ENCODE measurements around the gene VAV3. TPM values are rescaled to one million over a fixed set of nuclear protein-coding genes. Genes with fewer than 3 reads are reported as not detected.
"Not testable (repeated sequence)": the region's sequence is repeated elsewhere in the genome, so short reads cannot be mapped to it uniquely, and the experiment has no call there.

VAV3 gene, protein sequence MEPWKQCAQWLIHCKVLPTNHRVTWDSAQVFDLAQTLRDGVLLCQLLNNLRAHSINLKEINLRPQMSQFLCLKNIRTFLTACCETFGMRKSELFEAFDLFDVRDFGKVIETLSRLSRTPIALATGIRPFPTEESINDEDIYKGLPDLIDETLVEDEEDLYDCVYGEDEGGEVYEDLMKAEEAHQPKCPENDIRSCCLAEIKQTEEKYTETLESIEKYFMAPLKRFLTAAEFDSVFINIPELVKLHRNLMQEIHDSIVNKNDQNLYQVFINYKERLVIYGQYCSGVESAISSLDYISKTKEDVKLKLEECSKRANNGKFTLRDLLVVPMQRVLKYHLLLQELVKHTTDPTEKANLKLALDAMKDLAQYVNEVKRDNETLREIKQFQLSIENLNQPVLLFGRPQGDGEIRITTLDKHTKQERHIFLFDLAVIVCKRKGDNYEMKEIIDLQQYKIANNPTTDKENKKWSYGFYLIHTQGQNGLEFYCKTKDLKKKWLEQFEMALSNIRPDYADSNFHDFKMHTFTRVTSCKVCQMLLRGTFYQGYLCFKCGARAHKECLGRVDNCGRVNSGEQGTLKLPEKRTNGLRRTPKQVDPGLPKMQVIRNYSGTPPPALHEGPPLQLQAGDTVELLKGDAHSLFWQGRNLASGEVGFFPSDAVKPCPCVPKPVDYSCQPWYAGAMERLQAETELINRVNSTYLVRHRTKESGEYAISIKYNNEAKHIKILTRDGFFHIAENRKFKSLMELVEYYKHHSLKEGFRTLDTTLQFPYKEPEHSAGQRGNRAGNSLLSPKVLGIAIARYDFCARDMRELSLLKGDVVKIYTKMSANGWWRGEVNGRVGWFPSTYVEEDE
- 1 to 10 TPM; 5.1 to 5.2 TPM for total RNA-seq

DNA sequence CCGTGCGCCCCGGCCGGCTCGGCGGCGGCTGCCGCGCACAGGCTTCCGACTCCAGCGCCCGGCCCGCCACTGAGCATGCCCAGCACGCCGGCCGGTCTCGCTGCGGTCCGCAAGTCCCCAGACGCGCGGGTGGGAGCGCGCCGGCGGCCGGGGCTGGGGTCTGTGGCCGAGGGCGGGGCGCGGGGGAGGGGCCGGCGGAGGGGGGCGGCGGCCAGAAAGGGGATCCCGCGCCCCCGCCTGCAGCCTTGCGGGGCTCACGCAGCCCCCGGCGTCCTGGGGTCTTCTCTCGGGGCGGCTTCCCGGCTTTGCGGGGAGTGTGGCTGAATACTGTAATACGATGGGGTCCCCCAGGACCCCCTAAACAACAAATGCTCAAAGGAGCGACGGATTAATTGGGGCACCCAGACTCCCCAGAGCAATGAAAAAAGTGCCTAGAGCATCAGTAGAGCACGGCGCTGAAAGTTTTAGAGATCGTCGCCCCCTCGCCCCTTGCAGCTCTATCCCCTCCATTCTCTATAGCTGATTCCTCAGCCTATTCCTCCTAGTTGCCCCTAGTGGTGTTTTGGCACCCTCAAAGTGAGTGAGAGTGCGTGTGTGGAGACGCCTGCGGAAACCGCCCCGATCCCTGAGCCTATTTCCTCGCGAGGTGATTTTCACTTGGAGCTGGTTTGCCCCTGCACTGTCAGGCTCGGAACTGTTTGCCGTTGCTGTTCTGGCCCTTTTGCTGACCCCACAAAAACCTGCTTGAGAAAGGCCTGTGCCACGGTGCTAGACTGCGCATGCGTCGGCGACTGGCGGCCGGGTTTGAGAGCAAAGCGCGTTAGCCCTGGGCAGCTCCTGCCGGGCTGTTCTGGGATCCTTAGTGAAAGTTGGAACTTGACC lies at the start of gene VAV3:
Gene VAV3, minus strand, starts transcription at position 71 of the 882 bp plus-strand sequence. CDS start 311 bp downstream, outside the sequence.
- ChIA-PET POLR2A (interaction anchor here (1.1 kb wide), 1 partner anchor 32 kb away, joined by 3 read pairs; no protein-coding TSS in a partner anchor), CTCF (interaction anchor here (0.6 to 1.3 kb wide), 4 partner anchors 29 to 175 kb away, joined by 3 to 5 read pairs (median 3); no protein-coding TSS in a partner anchor)

- CTCF ChIA-PET, result no interaction called here
- POLR2A ChIA-PET, result no interaction called here
Measured at GRCh38 chr1:108012553-108012952, 47.6 kb upstream of the VAV3 start.

DNA sequence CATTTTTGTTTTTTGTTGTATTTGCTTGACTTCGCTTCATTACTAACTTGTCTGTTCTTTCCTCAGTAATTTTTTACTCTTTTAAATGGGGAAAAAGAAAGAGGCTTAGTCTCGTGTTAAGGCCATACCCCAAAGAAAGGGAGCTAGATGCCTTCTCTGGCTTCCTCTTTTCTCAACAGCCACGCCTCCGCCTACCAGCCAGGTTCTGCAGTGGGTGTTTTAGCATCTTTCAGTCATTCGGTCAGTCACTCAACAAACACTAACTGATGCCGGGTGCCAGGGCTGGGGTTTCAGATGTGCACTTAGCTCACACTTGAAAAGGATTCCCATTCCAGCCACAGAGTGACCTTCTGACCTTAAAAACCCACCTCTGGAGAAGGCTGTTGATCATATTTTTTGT lies 46.3 kb upstream of the VAV3 start:
- CTCF ChIA-PET, result no interaction called here
- POLR2A ChIA-PET, result no interaction called here

- CTCF ChIA-PET, result no interaction called here
- POLR2A ChIA-PET, result no interaction called here
Measured at GRCh38 chr1:108010581-108010980, 45.6 kb upstream of the VAV3 start.

DNA sequence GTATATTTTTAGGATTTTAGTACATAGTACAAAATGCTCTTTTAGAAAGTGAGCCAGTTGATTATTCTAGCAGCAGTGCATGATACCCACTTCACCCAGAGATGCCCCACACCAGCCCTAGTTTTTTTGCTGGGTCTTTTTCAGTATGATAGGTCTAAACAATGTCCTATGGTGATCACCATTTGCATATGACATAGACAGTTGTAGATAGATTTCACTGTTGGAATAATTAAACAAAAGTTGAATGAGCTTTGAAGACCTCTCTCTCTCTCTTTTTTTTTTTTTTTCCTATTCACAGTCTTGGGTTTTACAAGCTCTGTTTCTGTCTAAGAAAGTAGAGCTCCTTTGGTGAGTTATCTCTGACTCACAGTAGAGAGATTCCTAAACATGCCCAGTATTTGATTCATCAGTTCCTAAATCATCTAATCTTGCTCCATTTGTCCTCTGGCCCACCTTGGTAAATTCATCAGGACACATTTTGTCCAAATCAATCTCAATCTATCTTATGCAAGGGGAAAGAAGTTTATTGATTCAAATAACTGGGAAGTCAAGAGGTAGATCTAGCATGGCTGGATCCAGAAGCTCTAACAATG lies 44.7 kb upstream of the VAV3 start:
- ChIA-PET POLR2A (no interaction called here), CTCF (no interaction called here)

- ChIA-PET CTCF (no interaction called here), POLR2A (no interaction called here)
Measured at GRCh38 chr1:108007531-108007930, 42.6 kb upstream of the VAV3 start.

DNA sequence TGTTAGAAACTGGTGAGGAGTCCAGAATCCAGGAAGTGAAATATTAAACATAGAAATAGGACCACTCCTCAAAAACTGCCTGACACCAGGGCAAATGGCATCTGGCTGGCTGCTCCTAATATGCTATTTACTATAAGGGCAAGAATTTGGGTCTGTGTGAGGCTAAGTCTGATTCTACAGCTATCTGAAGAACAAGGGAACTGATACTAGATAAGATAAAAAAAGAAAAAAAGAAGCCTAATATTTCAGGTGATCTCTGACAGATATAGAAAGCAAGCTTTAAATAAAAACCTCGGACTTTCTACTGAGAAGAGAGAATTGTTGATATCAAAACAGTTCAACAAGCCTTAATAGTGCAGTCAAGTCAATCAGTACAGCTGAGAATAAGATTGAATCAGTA lies 42.1 kb upstream of the VAV3 start:
- POLR2A ChIA-PET, result no interaction called here
- CTCF ChIA-PET, result no interaction called here

GRCh38 chr1:108004919-108005318 lies 39.9 kb upstream of the VAV3 start:
- CTCF ChIA-PET, result not testable (repeated sequence)

DNA sequence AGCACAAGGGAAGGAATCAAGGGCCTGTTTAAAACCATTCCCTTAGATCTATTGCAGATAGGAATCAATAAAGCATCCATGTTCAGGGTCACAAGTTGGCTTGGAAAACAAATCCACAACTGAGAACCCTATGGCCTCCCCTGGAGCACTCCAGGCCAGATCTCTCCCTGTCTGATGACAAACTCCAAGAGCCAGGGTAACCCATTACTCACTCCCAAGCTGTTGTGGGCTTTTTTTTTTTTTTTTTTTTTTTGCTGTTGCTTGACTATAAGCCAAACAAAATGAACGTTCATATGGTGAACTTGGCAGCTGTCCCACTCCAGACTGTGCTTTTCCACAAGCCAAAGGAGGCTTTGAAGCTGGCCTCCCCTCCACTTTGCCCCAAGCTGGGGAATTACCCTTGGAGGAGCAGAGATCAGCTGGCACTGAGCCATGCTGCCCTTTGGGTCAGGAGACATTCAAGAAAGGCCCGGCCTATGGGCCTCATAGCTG lies 35.7 kb upstream of the VAV3 start:
- CTCF ChIA-PET, result no interaction called here

More at GRCh38 chr1:108004919-108005318, 39.9 kb upstream of the VAV3 start:
- POLR2A ChIA-PET, result not testable (repeated sequence)

DNA sequence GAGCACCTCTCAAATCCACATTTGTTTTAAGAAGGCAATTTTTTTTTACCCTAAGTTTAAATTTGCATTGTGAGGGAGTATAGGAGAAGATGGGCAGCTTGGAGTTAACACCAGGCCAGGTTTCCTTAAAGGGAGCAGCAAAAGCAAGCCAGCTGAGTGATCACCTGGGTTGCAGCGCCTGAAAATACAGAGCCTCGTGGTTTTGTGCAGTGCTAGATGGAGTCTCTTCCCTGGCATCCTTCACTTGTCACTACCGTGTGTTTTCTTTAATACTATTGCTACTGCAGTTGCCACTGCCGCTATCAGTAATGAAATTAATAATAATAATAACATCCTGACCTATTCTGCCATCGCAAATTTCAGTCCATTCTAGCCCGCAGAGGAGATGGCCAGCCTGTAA lies 35.2 kb upstream of the VAV3 start:
- CTCF ChIA-PET, result no interaction called here
- POLR2A ChIA-PET, result no interaction called here

More for the DNA sequence above, 35.7 kb upstream of the VAV3 start:
- POLR2A ChIA-PET, result no interaction called here

GRCh38 chr1:107997866-107998265 lies 32.9 kb upstream of the VAV3 start:
- ChIA-PET CTCF (no interaction called here), POLR2A (no interaction called here)

DNA sequence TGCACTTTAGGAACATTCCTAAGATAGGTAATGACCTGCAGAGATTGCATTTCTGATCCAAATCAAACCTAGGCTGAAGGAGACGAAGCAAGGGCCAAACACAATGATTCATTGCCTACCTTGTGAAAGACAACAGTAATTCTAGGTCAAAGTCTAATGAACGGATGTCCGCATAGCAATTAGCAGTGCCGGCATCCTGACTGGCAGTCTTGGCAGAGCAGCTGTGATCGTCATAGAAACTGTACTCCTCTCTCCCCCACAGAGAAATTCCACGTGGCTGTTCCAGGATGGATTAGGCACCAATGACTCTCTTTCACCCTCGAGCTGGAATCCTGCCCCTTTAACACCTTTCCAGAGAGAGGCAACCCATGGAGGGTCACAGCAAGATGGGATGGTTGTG lies 28.9 kb upstream of the VAV3 start:
- ChIA-PET CTCF (no interaction called here), POLR2A (no interaction called here)

DNA sequence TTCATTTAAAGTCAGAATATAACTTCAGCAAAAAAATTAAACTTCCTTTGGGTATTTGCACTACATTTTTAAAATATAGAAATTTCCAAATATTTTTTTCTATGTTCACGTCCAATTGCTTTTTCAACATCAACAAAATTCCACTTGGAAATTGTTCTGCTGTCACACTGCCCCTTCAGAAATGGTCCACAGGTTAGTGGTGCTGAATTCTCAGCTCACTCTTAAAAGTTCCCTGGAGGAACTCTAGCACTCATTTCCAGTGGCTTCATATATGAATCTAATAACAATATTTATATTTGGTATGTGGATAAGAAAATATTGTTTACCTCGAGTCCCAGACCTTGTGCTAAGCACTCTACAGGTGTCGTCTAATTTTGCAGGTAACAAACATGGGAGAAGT lies 27.4 kb upstream of the VAV3 start:
- ChIA-PET CTCF (no interaction called here), POLR2A (no interaction called here)

GRCh38 chr1:107991371-107992066 lies 26.5 kb upstream of the VAV3 start:
- POLR2A ChIA-PET, result no interaction called here
- CTCF ChIA-PET, result no interaction called here

- CTCF ChIA-PET, result no interaction called here
Measured at GRCh38 chr1:107990606-107991005, 25.6 kb upstream of the VAV3 start.

DNA sequence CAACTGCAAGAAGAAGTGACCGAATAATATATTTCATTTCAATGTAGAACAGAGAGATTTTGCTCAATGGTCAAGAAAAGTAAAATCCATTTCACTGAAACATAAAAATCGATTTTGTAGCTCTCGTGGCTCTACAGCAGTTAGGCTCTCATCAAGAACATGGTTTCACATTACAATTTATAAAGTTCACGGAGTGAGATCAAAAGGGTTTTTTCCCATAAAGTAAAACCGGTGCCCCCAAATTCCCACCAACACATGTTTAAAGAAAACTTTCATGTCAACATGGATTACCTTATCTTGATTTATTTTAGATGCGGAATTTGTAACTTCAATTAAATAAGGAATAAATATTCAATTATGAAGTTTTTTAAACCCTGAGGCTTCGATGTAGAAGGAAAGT lies 16.3 kb upstream of the VAV3 start:
- CTCF ChIA-PET, result no interaction called here
- POLR2A ChIA-PET, result no interaction called here

More at GRCh38 chr1:107990606-107991005, 25.6 kb upstream of the VAV3 start:
- POLR2A ChIA-PET, result no interaction called here

DNA sequence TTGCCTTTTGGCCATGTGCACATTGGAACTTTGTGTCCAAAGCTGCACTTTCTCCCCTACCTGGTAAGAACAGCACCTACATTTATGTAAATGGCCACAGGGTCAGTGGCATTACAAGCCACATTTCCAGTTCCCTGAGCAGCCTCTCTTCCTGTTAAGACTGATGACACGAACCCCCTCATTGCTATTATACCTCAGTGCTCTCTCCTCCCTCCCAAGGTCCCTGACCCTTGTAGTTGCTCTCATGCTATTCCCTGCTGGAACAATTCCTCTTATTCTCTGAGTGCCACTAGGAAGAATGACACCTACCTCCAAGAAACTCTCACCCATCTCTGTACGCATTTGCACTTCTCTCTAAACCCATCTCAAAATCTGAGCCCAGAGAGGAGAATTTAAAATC lies 14.9 kb upstream of the VAV3 start:
- CTCF ChIA-PET, result no interaction called here
- POLR2A ChIA-PET, result no interaction called here

GRCh38 chr1:107979088-107979487 lies 14.1 kb upstream of the VAV3 start:
- CTCF ChIA-PET, result no interaction called here
- POLR2A ChIA-PET, result no interaction called here

GRCh38 chr1:107976836-107977235 lies 11.9 kb upstream of the VAV3 start:
- CTCF ChIA-PET, result interaction anchor here (1.0 to 1.7 kb wide), 3 partner anchors 13 to 113 kb away, joined by 3 to 6 read pairs (median 3); no protein-coding TSS in a partner anchor
- POLR2A ChIA-PET, result interaction anchor here (0.6 kb wide), 1 partner anchor 18 kb away, joined by 3 read pairs; no protein-coding TSS in a partner anchor
